Esophagus squamous epithelium (tissue), 5 donors: ENCODE data around the gene CEPT1. TPM values are rescaled to one million over a fixed set of nuclear protein-coding genes. Genes with fewer than 3 reads are reported as not detected.
"Not testable (repeated sequence)": the region's sequence is repeated elsewhere in the genome, so short reads cannot be mapped to it uniquely, and the experiment has no call there.

ENCODE experiments used
- DNase-seq: peaks from one replicate; lab custom pipeline; 2025; lab: John Stamatoyannopoulos, UW
- H3K27ac ChIP-seq, 4 donors: fragments of 200-600 bp; sonication (generic); one replicate each; pipeline ENCODE4 v1.5.1; 2016 to 2019; ENCODE audit warnings: mild to moderate bottlenecking in 1 of 4
- H3K27me3 ChIP-seq, 4 donors: fragments of 200-600 bp; sonication (generic); 1 replicate in 3 of 4; 2 replicates in 1 of 4; pipeline versions ENCODE4 v1.5.1 to v1.6.0; 2017 to 2021; ENCODE audit warnings: antibody characterized with exemption in 1 of 4
- H3K36me3 ChIP-seq, 3 donors: fragments of 200-600 bp; sonication (generic); one replicate each; pipeline ENCODE4 v1.5.1; 2016 to 2019
- H3K4me1 ChIP-seq, 3 donors: fragments of 200-600 bp; sonication (generic); one replicate each; pipeline ENCODE4 v1.5.1; 2017 to 2019
- H3K4me3 ChIP-seq, 4 donors: fragments of 200-600 bp; sonication (generic); 1 replicate in 3 of 4; 2 replicates in 1 of 4; pipeline ENCODE4 v1.5.1; 2016 to 2019; ENCODE audit warnings: mild to moderate bottlenecking in 2 of 4, moderate library complexity in 1 of 4
- H3K9me3 ChIP-seq, 3 donors: fragments of 200-600 bp; sonication (generic); one replicate each; pipeline ENCODE4 v1.5.1; 2016 to 2019
- POLR2A ChIP-seq, 4 donors: fragments of 450-650 bp; IDR thresholded peaks; one replicate each; pipeline ENCODE4 v1.6.1; 2017; ENCODE audit warnings: antibody characterized with exemption in 4 of 4, mild to moderate bottlenecking in 4 of 4, moderate library complexity in 3 of 4
- WGBS, 2 donors: methylation state at CpG; one replicate each; pipeline ENCODE4 v1.1.5; 2018; 5-methylcytosine and 5-hydroxymethylcytosine counted together
- intact Hi-C: fragments of 100-400 bp; cut with DNase I; formaldehyde crosslinking; loops from one replicate; pipeline ENCODE4 v1.15.0; 2022
- total RNA-seq, 4 donors: library from RNA; depleted of rRNA; stranded (reverse); fragments of >200 nt; gene quantifications; one replicate each; pipeline ENCODE4 v1.1.0, GENCODE V29; 2016
- TF ChIP-seq, protein P1 (sequence below), 6 experiments: fragments of 450-650 bp in 4 of 6; fragments of 200-600 bp in 2 of 6; sonication (generic) in 2 of 6; IDR thresholded peaks; one replicate each; pipeline ENCODE4 v1.5.1; 2016 to 2019; ENCODE audit warnings: antibody characterized with exemption in 6 of 6, mild to moderate bottlenecking in 4 of 6, moderate library complexity in 4 of 6
- donor health status: DM: yes; HTN: yes; CAD: no.

The CEPT1 gene
- total RNA-seq = 10 to 100 TPM; 21.4 to 32.4 (median 26.8) TPM

DNA sequence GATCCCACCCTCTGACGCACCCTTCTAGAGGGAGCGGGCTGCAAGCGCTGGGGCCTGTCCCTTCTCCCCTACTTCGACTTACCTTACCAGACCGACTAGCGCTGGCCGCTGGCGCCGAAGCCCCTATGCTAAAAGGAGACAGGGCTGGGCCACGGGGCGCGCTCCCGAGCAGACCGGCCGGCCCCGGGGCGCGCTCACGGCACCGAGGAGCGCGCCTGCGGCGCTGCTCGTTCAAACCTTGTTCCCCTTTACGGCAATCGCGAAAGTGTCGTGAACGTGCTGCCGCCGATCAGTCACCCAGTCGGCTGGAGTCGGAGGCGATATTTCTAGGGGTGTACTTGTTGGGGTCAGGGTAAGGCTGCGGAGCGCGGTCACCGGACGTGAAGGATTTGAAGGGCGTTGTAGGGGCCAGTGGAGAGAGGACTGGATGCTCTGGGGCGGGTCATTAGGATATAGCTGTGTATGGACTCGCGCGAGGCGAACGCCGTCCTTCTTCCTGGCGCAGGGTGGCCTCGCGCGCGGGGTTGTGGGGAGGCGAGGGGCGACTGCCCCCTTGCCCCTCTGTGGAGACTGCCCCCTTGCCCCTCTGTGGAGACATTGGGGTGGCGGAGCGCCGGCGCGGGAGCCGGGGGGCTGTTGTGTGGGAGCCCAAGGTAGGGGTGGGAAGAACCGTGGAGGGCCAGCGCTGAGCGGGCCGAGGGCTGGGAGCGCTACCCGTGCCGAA lies at the start of gene CEPT1, which contains the start of gene DRAM2:
TSS of gene CEPT1 (plus strand) at position 268 of the 724 bp plus-strand sequence. CDS start 7,492 bp downstream, outside the sequence.
TSS of gene DRAM2 (minus strand) at position 138 of the 724 bp plus-strand sequence. CDS start 8,539 bp downstream, outside the sequence.
- DNase-seq = peak; percentile 84
- Histone ChIP-seq H3K4me3 (peak within 1 kb of the TSS; percentile 84 to 97 (median 90)), H3K27ac (peak within 1 kb of the TSS; percentile 90 to 99 (median 97)), H3K4me1 (peaks cover 3 to 63% (median 32%) of the 10 kb centered on the region in 3 donors), H3K27me3 (no peaks in the 10 kb centered on the region), H3K9me3 (no peaks in the 10 kb centered on the region), H3K36me3 (peaks cover 0 to 17% (median 0%) of the 10 kb centered on the region in 3 donors)
- intact Hi-C loops = loop anchor here (10.0 kb wide), 1 partner anchor 55 kb away; no protein-coding TSS in a partner anchor
- 0 to 1% methylated on average over 26 to 29 of the region's 68 CpGs for WGBS, 2 donors
- TF ChIP-seq, protein P1, sequence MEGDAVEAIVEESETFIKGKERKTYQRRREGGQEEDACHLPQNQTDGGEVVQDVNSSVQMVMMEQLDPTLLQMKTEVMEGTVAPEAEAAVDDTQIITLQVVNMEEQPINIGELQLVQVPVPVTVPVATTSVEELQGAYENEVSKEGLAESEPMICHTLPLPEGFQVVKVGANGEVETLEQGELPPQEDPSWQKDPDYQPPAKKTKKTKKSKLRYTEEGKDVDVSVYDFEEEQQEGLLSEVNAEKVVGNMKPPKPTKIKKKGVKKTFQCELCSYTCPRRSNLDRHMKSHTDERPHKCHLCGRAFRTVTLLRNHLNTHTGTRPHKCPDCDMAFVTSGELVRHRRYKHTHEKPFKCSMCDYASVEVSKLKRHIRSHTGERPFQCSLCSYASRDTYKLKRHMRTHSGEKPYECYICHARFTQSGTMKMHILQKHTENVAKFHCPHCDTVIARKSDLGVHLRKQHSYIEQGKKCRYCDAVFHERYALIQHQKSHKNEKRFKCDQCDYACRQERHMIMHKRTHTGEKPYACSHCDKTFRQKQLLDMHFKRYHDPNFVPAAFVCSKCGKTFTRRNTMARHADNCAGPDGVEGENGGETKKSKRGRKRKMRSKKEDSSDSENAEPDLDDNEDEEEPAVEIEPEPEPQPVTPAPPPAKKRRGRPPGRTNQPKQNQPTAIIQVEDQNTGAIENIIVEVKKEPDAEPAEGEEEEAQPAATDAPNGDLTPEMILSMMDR (IDR thresholded peaks at IDR 0.05) = no peak
- peak in 3 of 4 donors; percentile 7 to 81 (median 51) for TF ChIP-seq POLR2A (IDR thresholded peaks at IDR 0.05)

- H3K4me3 ChIP-seq, intact Hi-C loops, H3K27ac ChIP-seq, H3K36me3 ChIP-seq, H3K27me3 ChIP-seq, H3K4me1 ChIP-seq, DNase-seq: not testable (repeated sequence)
- peaks cover 0 to 42% (median 17%) of the 10 kb centered on the region in 3 donors for H3K9me3 ChIP-seq
- 76 to 82% methylated on average over 3 of the region's 3 CpGs for WGBS, 2 donors
Observed at GRCh38 chr1:111095421-111095820, 44.6 kb upstream of the CEPT1 start.

DNA sequence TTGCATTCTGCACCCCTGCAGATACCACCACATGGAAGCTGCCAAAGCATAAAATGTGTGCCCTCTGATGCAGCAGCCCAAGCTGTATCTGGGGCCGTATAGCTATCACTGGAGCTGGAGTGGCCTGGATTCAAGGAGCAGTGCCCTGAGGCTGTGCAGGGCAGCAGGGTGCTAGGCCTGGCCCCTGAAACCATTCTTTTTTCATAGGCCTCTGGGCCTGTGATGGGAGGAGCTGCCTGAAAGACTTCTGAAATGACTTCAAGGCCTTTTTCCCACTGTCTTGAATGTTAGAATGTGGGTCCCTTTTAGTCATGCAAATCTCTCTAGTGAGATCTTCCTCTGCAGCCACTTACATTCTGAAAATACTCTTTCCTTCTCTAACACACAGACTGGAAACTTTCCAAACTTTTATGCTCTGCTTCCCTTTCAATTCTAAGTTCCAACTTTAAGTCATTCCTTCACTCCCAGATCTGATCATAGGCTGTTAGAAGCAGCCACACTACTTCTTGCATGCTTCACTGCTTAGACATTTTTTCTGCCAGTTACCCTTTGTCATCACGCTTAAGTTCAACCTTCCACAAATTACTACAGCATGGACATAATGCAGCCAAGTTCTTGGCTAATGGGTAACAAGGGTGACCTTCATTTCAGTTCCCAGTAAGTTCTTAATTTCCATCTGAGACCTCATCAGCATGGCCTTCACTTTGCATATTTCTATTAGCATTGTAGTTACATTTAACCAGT lies 42.5 kb upstream of the CEPT1 start:
- TF ChIP-seq POLR2A (IDR thresholded peaks at IDR 0.05) = no peak
- TF ChIP-seq, protein P1 (IDR thresholded peaks at IDR 0.05) = no peak
- no peaks in the 10 kb centered on the region for H3K27me3 ChIP-seq
- 75 to 83% methylated on average over 1 to 2 of the region's 2 CpGs for WGBS, 2 donors
- H3K9me3 ChIP-seq = peaks cover 0 to 42% (median 25%) of the 10 kb centered on the region in 3 donors
- no peak overlapping the region for H3K4me3 ChIP-seq
- no peaks in the 10 kb centered on the region for H3K36me3 ChIP-seq
- intact Hi-C loops = no loop called here
- no peak overlapping the region for H3K27ac ChIP-seq
- H3K4me1 ChIP-seq = no peaks in the 10 kb centered on the region
- DNase-seq = no peak

DNA sequence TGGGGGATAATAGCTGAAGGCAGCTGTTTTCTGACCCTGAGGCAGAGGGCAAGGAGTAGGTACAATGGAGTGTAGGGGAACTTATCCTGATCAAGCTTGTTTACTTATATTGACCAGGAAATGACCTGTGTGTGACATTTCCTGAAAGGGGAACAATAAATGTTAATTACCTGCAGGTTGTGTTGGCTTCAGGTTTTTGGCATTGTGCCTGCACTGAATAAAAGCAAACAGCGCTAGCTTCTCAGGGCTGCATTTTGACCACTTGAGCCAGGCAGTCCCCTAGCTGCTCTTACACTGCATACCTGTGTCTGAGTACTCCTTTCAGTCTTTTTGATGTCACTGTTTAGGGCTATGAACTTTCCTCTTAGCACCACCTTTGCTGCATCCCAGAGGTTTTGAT lies 40.7 kb upstream of the CEPT1 start:
- WGBS, 2 donors = 63 to 69% methylated on average over 1 of the region's 1 CpG
- no peaks in the 10 kb centered on the region for H3K27me3 ChIP-seq
- H3K9me3 ChIP-seq = peaks cover 0 to 42% (median 25%) of the 10 kb centered on the region in 3 donors
- TF ChIP-seq POLR2A (IDR thresholded peaks at IDR 0.05) = no peak
- TF ChIP-seq, protein P1 (IDR thresholded peaks at IDR 0.05) = no peak
- intact Hi-C loops = no loop called here
- H3K4me1 ChIP-seq = no peaks in the 10 kb centered on the region
- H3K36me3 ChIP-seq = no peaks in the 10 kb centered on the region
- DNase-seq = no peak
- no peak overlapping the region for H3K4me3 ChIP-seq
- no peak overlapping the region for H3K27ac ChIP-seq

GRCh38 chr1:111101854-111102642 lies 38.0 kb upstream of the CEPT1 start:
- Histone ChIP-seq H3K4me1 (no peaks in the 10 kb centered on the region), H3K36me3 (no peaks in the 10 kb centered on the region), H3K27me3 (no peaks in the 10 kb centered on the region), H3K4me3 (no peak overlapping the region), H3K9me3 (peaks cover 0 to 33% (median 15%) of the 10 kb centered on the region in 3 donors), H3K27ac (no peak overlapping the region)
- intact Hi-C loops = no loop called here
- 68 to 91% methylated on average over 1 to 4 of the region's 5 CpGs for WGBS, 2 donors
- DNase-seq = no peak
- TF ChIP-seq POLR2A (IDR thresholded peaks at IDR 0.05) = no peak
- TF ChIP-seq, protein P1 (IDR thresholded peaks at IDR 0.05) = no peak
